Neutrophil (primary cell): ENCODE measurements around the gene CEP76.

Experiments
- H3K27ac ChIP-seq: fragments of 200-600 bp; sonication (generic); 2 replicates; pipeline ENCODE4 v1.5.1; 2016; ENCODE audit warnings: mild to moderate bottlenecking, moderate library complexity
- H3K27me3 ChIP-seq: fragments of 200-600 bp; sonication (generic); 2 replicates; pipeline ENCODE4 v1.6.0; 2016; ENCODE audit warnings: mild to moderate bottlenecking
- H3K36me3 ChIP-seq: fragments of 200-600 bp; sonication (generic); 2 replicates; pipeline ENCODE4 v1.5.1; 2017
- H3K4me1 ChIP-seq, 2 experiments: fragments of 200-600 bp in 1 of 2; sonication (generic) in 1 of 2; 1 replicate in 1 of 2; 2 replicates in 1 of 2; pipeline versions ENCODE4 v1.5.1 to v1.6.1; 2013 to 2016; ENCODE audit warnings: low read depth in 1 of 2, low read length in 1 of 2, mild to moderate bottlenecking in 1 of 2, moderate library complexity in 1 of 2; ENCODE audit not compliant: control insufficient read depth in 1 of 2, insufficient read depth in 1 of 2
- H3K4me3 ChIP-seq, 2 experiments: fragments of 200-600 bp in 1 of 2; sonication (generic) in 1 of 2; 1 replicate in 1 of 2; 2 replicates in 1 of 2; pipeline ENCODE4 v1.5.1; 2013 to 2016; ENCODE audit warnings: low read depth in 1 of 2, low read length in 1 of 2, mild to moderate bottlenecking in 1 of 2, moderate library complexity in 1 of 2
- H3K9me3 ChIP-seq: fragments of 200-600 bp; sonication (generic); 2 replicates; pipeline ENCODE4 v1.5.1; 2016
- CTCF ChIP-seq: fragments of 200-600 bp; sonication (generic); IDR thresholded peaks from 2 replicates; pipeline ENCODE4 v1.5.1; 2016; ENCODE audit warnings: antibody characterized with exemption

The CEP76 gene

GRCh38 chr18:12639990-12640880 is 62.3 kb downstream of the CEP76 start:
- no peak overlapping the region for H3K4me3 ChIP-seq
- H3K27ac ChIP-seq, result no peak overlapping the region

DNA sequence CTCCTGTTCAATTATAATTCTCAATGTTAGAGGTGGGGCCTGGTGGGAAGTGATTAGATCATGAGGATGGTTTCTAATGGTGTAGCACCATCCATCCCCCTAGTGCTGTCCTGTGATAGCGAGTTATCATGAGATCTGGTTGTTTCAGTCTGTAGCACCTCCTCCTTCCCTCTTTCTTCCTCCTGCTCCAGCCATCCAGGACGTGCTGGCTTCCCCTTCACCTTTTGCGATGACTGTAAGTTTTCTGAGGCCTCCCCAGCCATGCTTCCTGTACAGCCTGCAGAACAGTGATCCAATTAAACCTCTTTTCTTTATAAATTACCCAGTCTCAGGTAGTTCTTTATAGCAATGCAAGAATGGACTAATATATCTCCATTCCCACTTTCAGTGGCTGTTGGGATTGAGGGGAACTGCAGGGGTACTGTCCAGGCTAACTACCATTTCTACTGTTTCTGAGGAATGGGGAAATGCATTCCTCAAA is 63.8 kb downstream of the CEP76 start:
- Histone ChIP-seq H3K27ac (no peak overlapping the region), H3K9me3 (no peaks in the 10 kb centered on the region), H3K4me3 (no peak overlapping the region), H3K36me3 (no peaks in the 10 kb centered on the region), H3K4me1 (no peaks in the 10 kb centered on the region), H3K27me3 (no peaks in the 10 kb centered on the region)
- TF ChIP-seq CTCF, result no peak

More at GRCh38 chr18:12639990-12640880, 62.3 kb downstream of the CEP76 start:
- Histone ChIP-seq H3K9me3 (no peaks in the 10 kb centered on the region), H3K36me3 (no peaks in the 10 kb centered on the region), H3K4me1 (no peaks in the 10 kb centered on the region), H3K27me3 (no peaks in the 10 kb centered on the region)
- TF ChIP-seq CTCF, result no peak

GRCh38 chr18:12637901-12638643 is 64.5 kb downstream of the CEP76 start:
- no peaks in the 10 kb centered on the region for H3K36me3 ChIP-seq
- no peaks in the 10 kb centered on the region for H3K27me3 ChIP-seq
- H3K27ac ChIP-seq, result no peak overlapping the region
- no peak overlapping the region for H3K4me3 ChIP-seq
- no peaks in the 10 kb centered on the region for H3K4me1 ChIP-seq
- no peaks in the 10 kb centered on the region for H3K9me3 ChIP-seq
- TF ChIP-seq CTCF, result no peak

- Histone ChIP-seq H3K27me3 (no peaks in the 10 kb centered on the region), H3K4me3 (no peak overlapping the region), H3K9me3 (no peaks in the 10 kb centered on the region), H3K4me1 (no peaks in the 10 kb centered on the region), H3K36me3 (no peaks in the 10 kb centered on the region), H3K27ac (no peak overlapping the region)
- TF ChIP-seq CTCF, result no peak
Measured at GRCh38 chr18:12637393-12637792, 65.1 kb downstream of the CEP76 start.

DNA sequence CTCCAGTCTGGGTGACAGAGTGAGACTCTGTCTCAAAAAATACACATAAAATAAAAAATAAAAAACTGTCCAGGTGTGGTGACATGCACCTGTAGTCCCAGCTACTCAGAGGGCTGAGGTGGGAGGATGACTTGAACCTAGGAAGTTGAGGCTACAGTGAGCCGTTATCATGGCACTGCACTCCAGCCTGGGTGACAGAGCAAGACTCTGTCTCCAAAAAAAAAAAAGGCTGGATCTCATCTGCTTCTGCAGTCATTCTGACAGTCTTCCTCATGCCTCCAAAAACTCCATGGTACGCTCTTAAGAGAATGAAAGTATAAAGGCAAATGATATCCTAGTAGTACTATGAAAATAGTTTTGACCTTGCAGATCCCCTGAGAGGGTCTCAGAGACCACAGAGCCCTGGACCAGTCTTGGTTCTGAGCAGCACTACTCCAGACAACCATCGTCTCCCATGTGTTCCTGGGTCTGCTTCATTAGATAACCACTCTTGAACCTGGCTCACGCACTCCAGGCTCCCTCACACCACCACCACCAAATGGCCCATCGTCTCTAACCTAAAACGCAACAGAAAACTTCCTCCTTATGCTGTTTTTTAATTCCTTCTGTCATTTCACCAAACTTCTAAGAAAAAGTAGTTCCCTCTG is 70.6 kb downstream of the CEP76 start:
- no peaks in the 10 kb centered on the region for H3K4me1 ChIP-seq

More for the DNA sequence above, 70.6 kb downstream of the CEP76 start:
- TF ChIP-seq CTCF, result no peak
- no peak overlapping the region for H3K27ac ChIP-seq
- H3K36me3 ChIP-seq, result no peaks in the 10 kb centered on the region
- H3K27me3 ChIP-seq, result no peaks in the 10 kb centered on the region
- no peak overlapping the region for H3K4me3 ChIP-seq
- H3K9me3 ChIP-seq, result no peaks in the 10 kb centered on the region
